Stimulated activated CD8-positive, alpha-beta memory T cell treated with anti-CD3 and anti-CD28 coated beads, Interleukin-12 subunit alpha, Interleukin-12 subunit beta, amount 100 ng/mL, for 1 hour (primary cell): Measurements from ENCODE around the gene RPS16.

Experiments
- DNase-seq: peaks from one replicate; pipeline ENCODE4 v3.0.0-alpha.2; 2020; ENCODE audit warnings: low read depth

RPS16 gene

GRCh38 chr19:39449116-39449797, 13.5 kb upstream of the RPS16 start:
- no peak for DNase-seq

- DNase-seq: no peak
Observed at GRCh38 chr19:39448271-39448670, 12.5 kb upstream of the RPS16 start.

- DNase-seq: no peak
Observed at GRCh38 chr19:39446365-39447084, 10.8 kb upstream of the RPS16 start.

GRCh38 chr19:39445196-39446111, 9.7 kb upstream of the RPS16 start, which contains the start of gene SUPT5H:
TSS of gene SUPT5H (plus strand) at chr19:39445582. CDS start at chr19:39445891, 309 bp downstream.
- peak; percentile 96 for DNase-seq

GRCh38 chr19:39444598-39445195, 8.9 kb upstream of the RPS16 start:
- no peak for DNase-seq

GRCh38 chr19:39438270-39438934, 2.7 kb upstream of the RPS16 start:
- no peak for DNase-seq

GRCh38 chr19:39436350-39436716, 584 bp upstream of the RPS16 start:
- no peak for DNase-seq

- no peak for DNase-seq
Observed at GRCh38 chr19:39434123-39435076, 1.3 kb downstream of the RPS16 start.

- no peak for DNase-seq
Observed at GRCh38 chr19:39433480-39434079, 2.2 kb downstream of the RPS16 start.

GRCh38 chr19:39432677-39433025, 3.1 kb downstream of the RPS16 start:
- no peak for DNase-seq

- DNase-seq: no peak
Observed at GRCh38 chr19:39430675-39431593, 4.8 kb downstream of the RPS16 start.

- no peak for DNase-seq
Observed at GRCh38 chr19:39428283-39429112, 7.3 kb downstream of the RPS16 start.

- DNase-seq: no peak
Observed at GRCh38 chr19:39427707-39428106, 8.0 kb downstream of the RPS16 start.

- DNase-seq: no peak
Observed at GRCh38 chr19:39426170-39426569, 9.6 kb downstream of the RPS16 start.

- no peak for DNase-seq
Observed at GRCh38 chr19:39425744-39426143, 10.0 kb downstream of the RPS16 start.

- DNase-seq: no peak
Observed at GRCh38 chr19:39424934-39425333, 10.8 kb downstream of the RPS16 start.

GRCh38 chr19:39423258-39424086, 12.3 kb downstream of the RPS16 start:
- DNase-seq: no peak
